CD4-positive, alpha-beta memory T cell (primary cell): ENCODE measurements around the gene ABCF3. TPM values are rescaled to one million over a fixed set of nuclear protein-coding genes. Genes with fewer than 3 reads are reported as not detected.
"Not testable (repeated sequence)": the region's sequence is repeated elsewhere in the genome, so short reads cannot be mapped to it uniquely, and the experiment has no call there.

Experiments
- CTCF ChIA-PET: fragments of 350-600 bp; sonication (Branson Sonifier 250); formaldehyde crosslinking; loops from one replicate; lab custom pipeline; 2021; ENCODE audit warnings: inconsistent platforms; ENCODE audit not compliant: partially characterized antibody; lab: Charles Lee
- POLR2A ChIA-PET: fragments of 350-600 bp; sonication (Branson Sonifier 250); formaldehyde crosslinking; loops from one replicate; lab custom pipeline; 2021; ENCODE audit not compliant: partially characterized antibody; lab: Charles Lee
- DNase-seq, 5 donors: peaks; one replicate each; pipeline versions ENCODE4 v3.0.0 to v3.0.0-alpha.2; 2020 to 2022; ENCODE audit warnings: mixed read lengths in 1 of 5
- H3K27ac ChIP-seq: one replicate; pipeline ENCODE4 v1.7.0; 2013; ENCODE audit warnings: low read depth, low read length
- H3K27me3 ChIP-seq: 2 replicates; pipeline ENCODE4 v1.7.0; 2013; ENCODE audit warnings: mild to moderate bottlenecking, low read length, moderate library complexity; ENCODE audit not compliant: insufficient read depth
- H3K36me3 ChIP-seq: 2 replicates; pipeline ENCODE4 v1.7.0; 2013; ENCODE audit warnings: mild to moderate bottlenecking, low read length, moderate library complexity; ENCODE audit not compliant: insufficient read depth
- H3K4me1 ChIP-seq: 2 replicates; pipeline ENCODE4 v1.7.0; 2013; ENCODE audit warnings: mild to moderate bottlenecking, low read length, moderate library complexity; ENCODE audit not compliant: insufficient read depth
- H3K4me3 ChIP-seq, 2 donors: one replicate each; pipeline ENCODE4 v1.7.0; 2013; ENCODE audit warnings: low read length in 2 of 2, mild to moderate bottlenecking in 1 of 2
- H3K9me3 ChIP-seq, 2 donors: one replicate each; pipeline ENCODE4 v1.7.0; 2013; ENCODE audit warnings: low read length in 2 of 2, control low read depth in 1 of 2; ENCODE audit not compliant: control insufficient read depth in 1 of 2
- H3K27ac Mint-ChIP-seq, 7 donors: one replicate each; pipeline ENCODE4 v1.8.0; 2020 to 2021; ENCODE audit warnings: mixed read lengths in 7 of 7, mild to moderate bottlenecking in 6 of 7, inconsistent platforms in 3 of 7, moderate library complexity in 3 of 7
- H3K27me3 Mint-ChIP-seq, 2 donors: one replicate each; pipeline ENCODE4 v1.8.0; 2020 to 2021; ENCODE audit warnings: mixed read lengths in 2 of 2
- H3K36me3 Mint-ChIP-seq, 2 donors: one replicate each; pipeline ENCODE4 v1.8.0; 2020 to 2021; ENCODE audit warnings: mixed read lengths in 2 of 2, inconsistent platforms in 1 of 2, mild to moderate bottlenecking in 1 of 2
- H3K4me1 Mint-ChIP-seq, 4 donors: one replicate each; pipeline ENCODE4 v1.8.0; 2020 to 2021; ENCODE audit warnings: mixed read lengths in 4 of 4, mild to moderate bottlenecking in 1 of 4
- H3K4me3 Mint-ChIP-seq, 8 donors: one replicate each; pipeline ENCODE4 v1.8.0; 2020 to 2021; ENCODE audit warnings: mixed read lengths in 8 of 8, mild to moderate bottlenecking in 7 of 8, moderate library complexity in 6 of 8, inconsistent platforms in 3 of 8
- H3K9me3 Mint-ChIP-seq, 8 donors: one replicate each; pipeline ENCODE4 v1.8.0; 2020 to 2021; ENCODE audit warnings: mixed read lengths in 8 of 8, mild to moderate bottlenecking in 5 of 8, inconsistent platforms in 3 of 8, moderate library complexity in 1 of 8
- intact Hi-C: fragments of 100-400 bp; cut with micrococcal nuclease; formaldehyde crosslinking; loops from one replicate; pipeline ENCODE4 v1.15.1; 2023
- polyA plus RNA-seq, 2 donors: library from polyadenylated mRNA; unstranded; fragments of 300-500 nt; fragmentation: Illumina TruSeq; gene quantifications; one replicate each; pipeline ENCODE4 v1.2.3, GENCODE V29; 2021
- total RNA-seq, 2 experiments: library from RNA; stranded (reverse); gene quantifications; one replicate each; pipeline ENCODE4 v1.2.3, GENCODE V29; 2021

ABCF3 gene
- total and polyA plus RNA-seq, 4 experiments from 2014 or later, result 32.0 to 124 (median 88.4) TPM

DNA sequence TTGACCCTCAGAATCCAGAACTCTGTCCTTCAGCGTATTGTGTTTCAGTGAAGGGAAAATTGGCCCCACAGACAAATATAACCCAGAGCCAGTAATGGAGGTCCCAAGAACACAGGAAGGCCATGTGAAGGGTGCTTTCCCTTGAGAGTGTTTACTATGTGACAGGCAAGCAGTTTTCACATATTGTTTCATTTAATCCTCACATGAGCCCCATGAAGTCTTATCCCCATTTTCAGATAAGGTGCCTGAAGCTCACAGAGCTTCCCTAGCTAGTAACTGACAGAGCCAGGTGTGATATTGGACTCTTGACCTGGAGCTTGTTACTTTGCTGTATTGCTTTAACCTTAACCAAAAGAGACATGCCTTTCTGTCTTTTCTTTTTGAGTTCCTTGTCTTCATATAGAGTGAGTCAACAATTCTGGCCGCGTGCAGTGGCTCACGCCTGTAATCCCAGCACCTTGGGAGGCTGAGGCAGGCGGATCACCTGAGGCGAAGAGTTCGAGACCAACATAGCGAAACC is 40.2 kb upstream of the ABCF3 start:
- H3K27ac Mint-ChIP-seq, result no peak overlapping the region
- H3K4me3 Mint-ChIP-seq, result no peak overlapping the region
- no peaks in the 10 kb centered on the region for H3K9me3 ChIP-seq
- no peaks in the 10 kb centered on the region for H3K4me1 Mint-ChIP-seq
- no peaks in the 10 kb centered on the region for H3K27me3 Mint-ChIP-seq
- CTCF ChIA-PET, result interaction anchor here (0.8 to 3.0 kb wide), 11 partner anchors 11 to 226 kb away, joined by 3 to 14 read pairs (median 3); partner anchors contain the start of genes AP2M1, EEF1AKMT4, EIF2B5 and VWA5B2
- peaks cover 43% of the 10 kb centered on the region for H3K36me3 ChIP-seq
- H3K36me3 Mint-ChIP-seq, result peaks cover 18 to 56% of the 10 kb centered on the region in 2 donors
- DNase-seq, result no peak
- H3K9me3 Mint-ChIP-seq, result no peaks in the 10 kb centered on the region
- H3K27ac ChIP-seq, result no peak overlapping the region
- intact Hi-C loops, result loop anchor here (1.0 kb wide), 2 partner anchors 104 to 143 kb away; no protein-coding TSS in a partner anchor
- no peak overlapping the region for H3K4me3 ChIP-seq
- H3K27me3 ChIP-seq, result no peaks in the 10 kb centered on the region
- POLR2A ChIA-PET, result interaction anchor here (1.4 to 2.3 kb wide), 2 partner anchors 11 to 104 kb away, joined by 6 to 11 read pairs; partner anchors contain the start of genes EEF1AKMT4 and EIF2B5
- H3K4me1 ChIP-seq, result no peaks in the 10 kb centered on the region

DNA sequence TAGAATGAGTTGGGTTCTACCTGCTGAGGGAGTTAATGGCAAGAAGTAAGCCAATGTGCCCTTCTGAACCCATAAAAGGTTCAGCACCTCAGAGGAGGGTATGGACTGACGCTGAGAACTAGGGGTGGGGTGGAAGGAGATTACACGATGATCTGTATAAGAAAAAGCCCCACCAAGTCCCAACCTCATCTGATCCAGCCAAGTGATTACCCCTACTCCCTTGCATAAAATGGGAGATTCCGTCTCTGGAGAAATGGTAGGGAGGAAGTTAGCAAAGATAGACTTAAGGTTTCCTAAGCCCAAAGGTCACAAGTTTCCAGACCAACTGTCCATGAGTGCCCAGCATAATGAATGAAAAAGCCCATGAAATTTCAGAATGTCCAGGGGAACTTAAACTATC is 37.9 kb upstream of the ABCF3 start:
- no peak for DNase-seq
- Histone ChIP-seq H3K9me3 (no peaks in the 10 kb centered on the region), H3K36me3 (peaks cover 21% of the 10 kb centered on the region), H3K27me3 (no peaks in the 10 kb centered on the region), H3K4me3 (no peak overlapping the region), H3K27ac (no peak overlapping the region), H3K4me1 (no peaks in the 10 kb centered on the region)
- CTCF ChIA-PET, result interaction anchor here (1.0 to 1.1 kb wide), 2 partner anchors 9 to 102 kb away, joined by 3 to 4 read pairs; no protein-coding TSS in a partner anchor
- no peaks in the 10 kb centered on the region for H3K27me3 Mint-ChIP-seq
- POLR2A ChIA-PET, result interaction anchor here (1.1 kb wide), 1 partner anchor 14 kb away, joined by 3 read pairs; no protein-coding TSS in a partner anchor
- H3K9me3 Mint-ChIP-seq, result no peaks in the 10 kb centered on the region
- peaks cover 0 to 1% (median 0%) of the 10 kb centered on the region in 4 donors for H3K4me1 Mint-ChIP-seq
- intact Hi-C loops, result no loop called here
- no peak overlapping the region for H3K4me3 Mint-ChIP-seq
- H3K36me3 Mint-ChIP-seq, result peaks cover 0 to 33% of the 10 kb centered on the region in 2 donors
- no peak overlapping the region for H3K27ac Mint-ChIP-seq

GRCh38 chr3:184149123-184149522 is 36.9 kb upstream of the ABCF3 start:
- ChIA-PET POLR2A (interaction anchor here (1.1 kb wide), 1 partner anchor 15 kb away, joined by 3 read pairs; no protein-coding TSS in a partner anchor), CTCF (interaction anchor here (0.6 to 1.1 kb wide), 3 partner anchors 10 to 101 kb away, joined by 3 to 4 read pairs (median 4); no protein-coding TSS in a partner anchor)
- Histone ChIP-seq H3K9me3 (no peaks in the 10 kb centered on the region), H3K27ac (no peak overlapping the region), H3K36me3 (peaks cover 10% of the 10 kb centered on the region), H3K27me3 (no peaks in the 10 kb centered on the region), H3K4me3 (no peak overlapping the region), H3K4me1 (no peaks in the 10 kb centered on the region)
- Mint-ChIP-seq H3K27me3 (no peaks in the 10 kb centered on the region), H3K4me1 (peaks cover 0 to 6% (median under 1%) of the 10 kb centered on the region in 4 donors), H3K9me3 (no peaks in the 10 kb centered on the region), H3K36me3 (peaks cover 0 to 22% of the 10 kb centered on the region in 2 donors), H3K27ac (no peak overlapping the region), H3K4me3 (no peak overlapping the region)
- DNase-seq, result no peak
- intact Hi-C loops, result no loop called here

DNA sequence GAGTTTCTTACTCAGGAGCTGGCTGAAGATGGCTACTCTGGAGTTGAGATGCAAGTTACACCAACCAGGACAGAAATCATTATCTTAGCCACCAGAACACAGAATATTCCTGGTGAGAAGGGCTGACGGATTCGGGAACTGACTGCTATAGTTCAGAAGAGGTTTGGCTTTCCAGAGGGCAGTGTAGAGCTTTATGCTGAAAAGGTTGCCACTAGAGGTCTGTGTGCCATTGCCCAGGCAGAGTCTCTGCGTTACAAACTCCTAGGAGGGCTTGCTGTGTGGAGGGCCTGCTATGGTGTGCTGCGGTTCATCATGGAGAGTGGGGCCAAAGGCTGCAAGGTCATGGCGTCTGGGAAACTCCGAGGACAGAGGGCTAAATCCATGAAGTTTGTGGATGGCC is 36.2 kb upstream of the ABCF3 start:
- intact Hi-C loops, CTCF ChIA-PET, H3K27me3 Mint-ChIP-seq, H3K9me3 ChIP-seq, H3K4me1 ChIP-seq, DNase-seq, H3K9me3 Mint-ChIP-seq, H3K27ac ChIP-seq, H3K27me3 ChIP-seq, H3K4me3 Mint-ChIP-seq, POLR2A ChIA-PET, H3K36me3 ChIP-seq, H3K4me1 Mint-ChIP-seq, H3K4me3 ChIP-seq: not testable (repeated sequence)
- Mint-ChIP-seq H3K36me3 (peaks cover 0 to 18% of the 10 kb centered on the region in 2 donors), H3K27ac (peak overlapping the region in 1 of 7 donors; percentile 22)

GRCh38 chr3:184154885-184155643 is 30.9 kb upstream of the ABCF3 start, which contains the start of gene DVL3:
Gene DVL3 (plus strand): TSS chr3:184155377. CDS start chr3:184155636, 259 bp downstream.
- no peaks in the 10 kb centered on the region for H3K36me3 ChIP-seq
- Mint-ChIP-seq H3K9me3 (peaks cover 0 to 3% (median 0%) of the 10 kb centered on the region in 8 donors), H3K27ac (peak within 1 kb of the TSS; percentile 22 to 95 (median 93)), H3K4me3 (peak within 1 kb of the TSS; percentile 91 to 97 (median 95)), H3K36me3 (peaks cover 0 to 4% of the 10 kb centered on the region in 2 donors), H3K27me3 (no peaks in the 10 kb centered on the region), H3K4me1 (peaks cover 20 to 34% (median 28%) of the 10 kb centered on the region in 4 donors)
- peak within 1 kb of the TSS; percentile 56 to 81 for H3K4me3 ChIP-seq
- intact Hi-C loops, result loop anchor here (1.0 kb wide), 2 partner anchors 19 to 20 kb away; partner anchors contain the start of genes AP2M1 and EIF2B5
- CTCF ChIA-PET, result interaction anchor here (0.7 to 1.4 kb wide), 3 partner anchors 21 to 130 kb away, joined by 3 to 5 read pairs (median 3); partner anchors contain the start of gene EEF1AKMT4
- DNase-seq, result peak in 4 of 5 donors; percentile 38 to 56 (median 44)
- H3K27me3 ChIP-seq, result no peaks in the 10 kb centered on the region
- POLR2A ChIA-PET, result interaction anchor here (0.7 to 1.8 kb wide), 7 partner anchors 19 to 270 kb away, joined by 3 to 18 read pairs (median 4); partner anchors contain the start of genes ABCF3, AP2M1, EIF2B5 and PSMD2
- no peaks in the 10 kb centered on the region for H3K9me3 ChIP-seq
- peaks cover 32% of the 10 kb centered on the region for H3K4me1 ChIP-seq
- H3K27ac ChIP-seq, result peak within 1 kb of the TSS; percentile 59

GRCh38 chr3:184155644-184156521 is 30.1 kb upstream of the ABCF3 start:
- ChIA-PET CTCF (interaction anchor here (0.7 to 1.4 kb wide), 4 partner anchors 15 to 129 kb away, joined by 3 to 5 read pairs (median 3); partner anchors contain the start of gene EEF1AKMT4), POLR2A (interaction anchor here (0.7 to 1.8 kb wide), 8 partner anchors 15 to 271 kb away, joined by 3 to 18 read pairs (median 4); partner anchors contain the start of genes ABCF3, AP2M1, EIF2B5 and PSMD2)
- Mint-ChIP-seq H3K9me3 (peaks cover 0 to 3% (median 0%) of the 10 kb centered on the region in 8 donors), H3K27me3 (no peaks in the 10 kb centered on the region), H3K4me1 (peaks cover 24 to 40% (median 31%) of the 10 kb centered on the region in 4 donors), H3K27ac (peak overlapping the region; percentile 70 to 95 (median 93)), H3K36me3 (peaks cover 0 to 4% of the 10 kb centered on the region in 2 donors), H3K4me3 (peak overlapping the region; percentile 91 to 97 (median 95))
- peak; percentile 37 to 67 (median 43) for DNase-seq
- H3K4me1 ChIP-seq, result peaks cover 32% of the 10 kb centered on the region
- intact Hi-C loops, result loop anchor here (1.0 kb wide), 2 partner anchors 18 to 21 kb away; partner anchors contain the start of genes AP2M1 and EIF2B5
- peak overlapping the region; percentile 56 to 81 for H3K4me3 ChIP-seq
- H3K36me3 ChIP-seq, result no peaks in the 10 kb centered on the region
- peak overlapping the region; percentile 59 for H3K27ac ChIP-seq
- H3K9me3 ChIP-seq, result no peaks in the 10 kb centered on the region
- H3K27me3 ChIP-seq, result no peaks in the 10 kb centered on the region
